ENCODE results near the gene POLR3E. TPM values are rescaled to one million over a fixed set of nuclear protein-coding genes. Genes with fewer than 3 reads are reported as not detected.
A peak's percentile ranks its signal among the peaks of the same experiment; 100 is the strongest.

The POLR3E gene
- total RNA-seq, 1 donor from 2014 or later: 69.6 TPM

DNA sequence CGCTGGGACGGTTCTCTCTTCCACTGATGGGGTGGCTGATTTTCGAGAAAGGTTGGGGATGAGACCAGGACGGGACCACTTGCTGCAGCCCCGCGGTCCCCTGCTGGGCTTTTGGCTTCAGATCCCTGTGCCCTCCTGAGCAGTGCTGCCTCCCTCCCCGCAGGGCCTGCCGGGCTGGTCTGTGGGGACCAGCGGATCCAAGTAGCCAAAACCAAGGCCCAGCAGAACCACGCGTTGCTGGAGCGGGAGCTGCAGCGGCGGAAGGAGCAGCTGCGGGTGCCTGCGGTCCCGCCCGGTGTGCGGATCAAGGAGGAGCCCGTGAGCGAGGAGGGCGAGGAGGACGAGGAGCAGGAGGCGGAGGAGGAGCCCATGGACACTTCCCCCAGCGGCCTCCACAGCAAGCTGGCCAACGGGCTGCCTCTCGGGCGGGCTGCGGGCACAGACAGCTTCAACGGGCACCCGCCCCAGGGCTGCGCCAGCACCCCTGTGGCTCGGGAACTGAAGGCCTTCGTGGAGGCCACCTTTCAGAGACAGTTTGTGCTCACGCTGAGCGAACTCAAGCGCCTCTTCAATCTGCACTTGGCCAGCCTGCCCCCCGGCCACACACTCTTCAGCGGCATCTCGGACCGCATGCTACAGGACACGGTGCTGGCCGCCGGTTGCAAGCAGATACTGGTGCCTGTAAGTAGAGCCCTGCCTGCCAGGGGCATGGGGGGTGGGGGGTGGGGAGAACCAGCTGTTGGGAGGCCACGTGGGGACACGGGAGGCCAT, 28.6 kb downstream of the POLR3E start:
- Mint-ChIP-seq H3K27me3 (no peaks in the 10 kb centered on the region), H3K9me3 (ENCODE audit: low read depth) (no peaks in the 10 kb centered on the region), H3K27ac (no peak overlapping the region), H3K4me3 (ENCODE audit: low read depth) (no peak overlapping the region), H3K4me1 (ENCODE audit: low read depth) (no peaks in the 10 kb centered on the region), H3K36me3 (ENCODE audit: insufficient read depth) (peaks cover 4% of the 10 kb centered on the region)
- no peak for DNase-seq (ENCODE audit: low spot score, unreplicated experiment)
- TF ChIP-seq CTCF (IDR thresholded peaks at IDR 0.05; ENCODE audit: unreplicated experiment): no peak

GRCh38 chr16:22326369-22326652, 29.1 kb downstream of the POLR3E start:
- DNase-seq (ENCODE audit: low spot score, unreplicated experiment): no peak
- Mint-ChIP-seq H3K9me3 (ENCODE audit: low read depth) (no peaks in the 10 kb centered on the region), H3K27me3 (no peaks in the 10 kb centered on the region), H3K4me3 (ENCODE audit: low read depth) (no peak overlapping the region), H3K36me3 (ENCODE audit: insufficient read depth) (peaks cover 5% of the 10 kb centered on the region), H3K27ac (no peak overlapping the region), H3K4me1 (ENCODE audit: low read depth) (no peaks in the 10 kb centered on the region)
- TF ChIP-seq CTCF (IDR thresholded peaks at IDR 0.05; ENCODE audit: unreplicated experiment): no peak

GRCh38 chr16:22326771-22327445, 29.7 kb downstream of the POLR3E start:
- Mint-ChIP-seq H3K9me3 (ENCODE audit: low read depth) (no peaks in the 10 kb centered on the region), H3K27ac (peak overlapping the region; percentile 16), H3K27me3 (no peaks in the 10 kb centered on the region), H3K36me3 (ENCODE audit: insufficient read depth) (peaks cover 11% of the 10 kb centered on the region), H3K4me1 (ENCODE audit: low read depth) (no peaks in the 10 kb centered on the region), H3K4me3 (ENCODE audit: low read depth) (no peak overlapping the region)
- TF ChIP-seq CTCF (IDR thresholded peaks at IDR 0.05; ENCODE audit: unreplicated experiment): no peak
- DNase-seq (ENCODE audit: low spot score, unreplicated experiment): no peak

- Mint-ChIP-seq H3K36me3 (ENCODE audit: insufficient read depth) (peaks cover 15% of the 10 kb centered on the region), H3K27me3 (no peaks in the 10 kb centered on the region), H3K4me1 (ENCODE audit: low read depth) (no peaks in the 10 kb centered on the region), H3K27ac (no peak overlapping the region), H3K4me3 (ENCODE audit: low read depth) (no peak overlapping the region), H3K9me3 (ENCODE audit: low read depth) (no peaks in the 10 kb centered on the region)
- DNase-seq (ENCODE audit: low spot score, unreplicated experiment): no peak
- no peak for TF ChIP-seq CTCF (IDR thresholded peaks at IDR 0.05; ENCODE audit: unreplicated experiment)
These were observed 30.2 kb downstream of the POLR3E start for GRCh38 chr16:22327446-22327775.

DNA sequence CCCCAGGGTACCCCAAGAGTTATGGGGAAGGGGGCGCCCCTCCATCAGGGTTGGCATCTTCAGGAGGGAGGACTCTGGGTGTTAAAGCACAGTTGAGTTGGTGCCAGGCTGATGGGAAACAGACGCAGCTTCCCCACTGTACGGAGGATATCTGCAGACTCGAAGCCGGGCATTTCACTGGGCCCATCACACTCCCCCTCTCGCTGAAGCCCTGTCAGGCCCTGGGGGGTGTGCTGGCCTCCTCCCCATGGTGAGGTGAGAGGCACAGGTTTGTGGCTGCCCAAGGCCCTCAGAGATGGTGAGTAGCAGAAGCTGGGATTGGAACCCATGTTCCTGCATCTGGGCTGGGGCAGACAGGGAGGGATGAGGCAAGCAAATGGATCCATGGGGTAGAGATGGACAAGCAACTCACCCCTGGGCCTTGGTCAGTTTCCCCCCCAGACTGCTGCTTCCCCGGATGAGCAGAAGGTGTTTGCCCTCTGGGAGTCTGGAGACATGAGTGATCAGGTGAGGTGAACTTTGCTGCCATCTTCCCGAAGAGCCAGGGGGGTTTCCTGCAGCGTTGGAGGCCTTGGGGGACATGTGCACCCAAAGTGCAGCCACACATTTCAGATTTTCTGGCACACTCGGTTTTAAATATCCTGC, 31.0 kb downstream of the POLR3E start:
- Mint-ChIP-seq H3K27ac (no peak overlapping the region), H3K36me3 (ENCODE audit: insufficient read depth) (peaks cover 18% of the 10 kb centered on the region)

More for the DNA sequence above, 31.0 kb downstream of the POLR3E start:
- TF ChIP-seq CTCF (IDR thresholded peaks at IDR 0.05; ENCODE audit: unreplicated experiment): no peak
- DNase-seq (ENCODE audit: low spot score, unreplicated experiment): no peak
- no peaks in the 10 kb centered on the region for H3K9me3 Mint-ChIP-seq (ENCODE audit: low read depth)
- H3K4me1 Mint-ChIP-seq (ENCODE audit: low read depth): no peaks in the 10 kb centered on the region
- no peak overlapping the region for H3K4me3 Mint-ChIP-seq (ENCODE audit: low read depth)
- no peaks in the 10 kb centered on the region for H3K27me3 Mint-ChIP-seq

Measured in progenitor cell of endocrine pancreas (in vitro differentiated cells).